ENCODE measurements around the gene RNF115. TPM values are rescaled to one million over a fixed set of nuclear protein-coding genes. Genes with fewer than 3 reads are reported as not detected.

The RNF115 gene
- total RNA-seq, 1 experiment from 2014 or later, result 9.5 TPM

GRCh38 chr1:145823565-145824498 is at the start of gene RNF115, which contains the start of gene POLR3C (continued):
- peak; percentile 5 for TF ChIP-seq YY1 (IDR thresholded peaks at IDR 0.05; ENCODE audit: extremely low read depth, insufficient replicate concordance, low read depth, low read length)
- TF ChIP-seq TCF7L2 (IDR thresholded peaks at IDR 0.05; ENCODE audit: borderline replicate concordance, extremely low read depth, insufficient read depth, insufficient read length), result peak; percentile 81
- no peak; the same call in 1 of the 2 replicates for TF ChIP-seq RAD21 (IDR thresholded peaks at IDR 0.05; ENCODE audit: low read depth)
- TF ChIP-seq POLR2AphosphoS5 (IDR thresholded peaks at IDR 0.05; ENCODE audit: low read depth, low read length), result peak; percentile 82
- TF ChIP-seq FOSL1 (IDR thresholded peaks at IDR 0.05; ENCODE audit: low read depth), result no peak
- TF ChIP-seq POLR2A (IDR thresholded peaks at IDR 0.05; ENCODE audit: borderline replicate concordance, extremely low read depth, insufficient read depth, insufficient read length), result peak; percentile 62
- TF ChIP-seq CBX3 (IDR thresholded peaks at IDR 0.05; ENCODE audit: low read depth), result no peak; the same call in none of the 2 replicates

DNA sequence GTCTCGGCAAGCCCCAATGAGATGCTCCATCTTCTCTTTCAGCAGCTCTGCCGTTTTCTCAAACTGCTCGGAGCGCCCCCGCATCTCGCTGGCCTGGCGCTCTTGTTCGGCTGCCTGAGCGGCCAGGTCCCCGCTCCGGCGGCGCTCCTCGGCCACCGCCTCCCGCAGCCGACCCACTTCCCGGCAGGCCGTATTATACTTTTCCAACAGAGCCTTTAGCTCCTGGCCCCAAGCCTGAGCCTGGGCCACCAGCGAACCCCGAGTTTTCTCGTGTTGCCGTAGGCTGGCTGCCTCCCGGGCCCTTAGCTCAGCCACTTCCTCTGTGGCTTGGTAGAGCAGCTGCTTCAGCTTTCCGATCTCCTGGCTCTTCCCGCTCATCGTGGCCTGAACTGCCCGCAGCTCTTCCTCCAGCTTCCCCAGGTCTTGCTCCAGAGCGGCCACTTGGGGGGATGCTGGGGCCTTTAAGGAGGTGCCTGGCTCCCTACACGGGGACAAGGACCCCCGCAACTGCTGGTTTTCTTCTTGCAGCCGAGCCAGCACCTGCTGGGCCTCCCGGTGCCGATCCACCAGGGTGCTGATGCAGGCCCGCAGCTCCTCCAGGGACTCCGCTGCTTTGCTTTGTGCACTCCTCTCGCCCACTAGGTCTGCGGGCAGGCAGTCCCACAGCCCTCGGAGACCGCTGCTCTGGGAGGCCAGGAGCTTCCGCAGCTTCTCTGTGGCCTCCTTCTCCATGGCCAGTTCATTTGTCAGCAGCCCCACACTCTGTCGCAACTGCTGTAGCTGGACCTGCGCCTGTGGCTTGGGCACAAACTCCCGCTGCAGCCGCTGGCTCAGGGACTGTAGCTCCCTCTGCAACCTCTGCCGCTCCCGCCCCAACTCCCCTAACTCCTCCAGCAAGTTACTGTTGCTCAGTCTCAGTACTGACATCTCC is 48.4 kb upstream of the RNF115 start:
- H2AFZ ChIP-seq (ENCODE audit: low read depth, low read length, poor library complexity, severe bottlenecking), result no peak overlapping the region
- H3K4me2 ChIP-seq (ENCODE audit: low read length), result no peak overlapping the region
- H3K4me1 ChIP-seq (ENCODE audit: control insufficient read depth in 1 of 2, insufficient read depth in 2 of 2, low read length in 2 of 2), result no peaks in the 10 kb centered on the region
- no peak for TF ChIP-seq ATF3 (IDR thresholded peaks at IDR 0.05)
- no peak for TF ChIP-seq ZNF274 (IDR thresholded peaks at IDR 0.05; ENCODE audit: low read depth, low read length)
- TF ChIP-seq SP1 (IDR thresholded peaks at IDR 0.05; ENCODE audit: low read depth), result no peak
- no peak for TF ChIP-seq EZH2 (IDR thresholded peaks at IDR 0.05)
- TF ChIP-seq, protein P1, sequence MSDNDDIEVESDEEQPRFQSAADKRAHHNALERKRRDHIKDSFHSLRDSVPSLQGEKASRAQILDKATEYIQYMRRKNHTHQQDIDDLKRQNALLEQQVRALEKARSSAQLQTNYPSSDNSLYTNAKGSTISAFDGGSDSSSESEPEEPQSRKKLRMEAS (IDR thresholded peaks at IDR 0.05), result no peak
- H3K36me3 ChIP-seq (ENCODE audit: control insufficient read depth in 1 of 2, insufficient read depth in 2 of 2, low read length in 2 of 2), result no peaks in the 10 kb centered on the region
- no peaks in the 10 kb centered on the region for H3K27me3 ChIP-seq (ENCODE audit: insufficient read depth, low read length)
- CTCF ChIA-PET, result no interaction called here
- BruUV-seq (replicated peaks), result no TSS peak
- no peak overlapping the region for H3K27ac ChIP-seq (ENCODE audit: low read depth, low read length)
- POLR2A ChIA-PET, result no interaction called here
- intact Hi-C loops (cut with micrococcal nuclease), result no loop called here
- DNase-seq (ENCODE audit: low read depth, low spot score), result no peak
- H4K20me1 ChIP-seq (ENCODE audit: insufficient read depth), result no peaks in the 10 kb centered on the region
- RAD21 ChIA-PET (ENCODE audit: low non-redundant PET in 1 of 2, low total read pairs in 2 of 2, uncharacterized antibody in 2 of 2, unreplicated experiment in 2 of 2), result interaction anchor here in 1 of 2 experiments (0.5 kb wide), 1 partner anchor 41 kb away, joined by 3 read pairs; no protein-coding TSS in a partner anchor
- H3K9me2 ChIP-seq (ENCODE audit: insufficient read depth), result no peaks in the 10 kb centered on the region
- no peaks in the 10 kb centered on the region for H3K9me3 ChIP-seq (ENCODE audit: control insufficient read depth in 1 of 2, insufficient read depth in 1 of 2, low read depth in 1 of 2, low read length in 2 of 2)
- H3K4me3 ChIP-seq (replicated peaks in 1 of 2; ENCODE audit: low read depth in 1 of 2, low read length in 2 of 2), result no peak overlapping the region
- H3K9ac ChIP-seq (ENCODE audit: low read length), result no peak overlapping the region
- no peak for ATAC-seq
- H3K79me2 ChIP-seq (ENCODE audit: insufficient read depth, low read length), result no peaks in the 10 kb centered on the region

Measured in HCT116 (cell line).